Left lung (tissue), 10 donors: ENCODE data around the gene CCDC102A. TPM values are rescaled to one million over a fixed set of nuclear protein-coding genes. Genes with fewer than 3 reads are reported as not detected.

Experiments used
- ATAC-seq: fragments of 200-7000 bp; cut with Tn5 transposase; one replicate; pipeline ENCODE4 v1.9.1; 2020; ENCODE audit warnings: moderate library complexity
- DNase-seq, 4 donors: peaks; one replicate each; pipeline ENCODE4 v3.0.0-alpha.2; 2013 to 2020
- H3K27ac ChIP-seq, 2 donors: fragments of 200-600 bp; sonication (generic) in 1 of 2; one replicate each; pipeline versions ENCODE4 v1.5.0 to v1.8.0; 2020 to 2021
- H3K27me3 ChIP-seq, 2 donors: fragments of 200-600 bp; sonication (generic) in 1 of 2; one replicate each; pipeline versions ENCODE4 v1.5.0 to v1.8.0; 2020 to 2021
- H3K36me3 ChIP-seq, 2 donors: fragments of 200-600 bp; sonication (generic) in 1 of 2; one replicate each; pipeline versions ENCODE4 v1.5.0 to v1.8.0; 2020 to 2021
- H3K4me1 ChIP-seq, 2 donors: fragments of 200-600 bp; one replicate each; pipeline ENCODE4 v1.8.0; 2021
- H3K4me3 ChIP-seq, 2 donors: fragments of 200-600 bp; sonication (generic) in 1 of 2; one replicate each; pipeline versions ENCODE4 v1.5.0 to v1.8.0; 2020 to 2021; ENCODE audit warnings: mild to moderate bottlenecking in 1 of 2
- H3K9me3 ChIP-seq, 2 donors: fragments of 200-600 bp; sonication (generic) in 1 of 2; one replicate each; pipeline versions ENCODE4 v1.5.0 to v1.8.0; 2020 to 2021
- CTCF ChIP-seq, 2 donors: fragments of 200-600 bp; sonication (generic) in 1 of 2; IDR thresholded peaks; one replicate each; pipeline versions ENCODE4 v1.5.0 to v1.8.0; 2021; ENCODE audit warnings: antibody characterized with exemption in 2 of 2
- intact Hi-C, 2 donors: fragments of 100-400 bp; cut with DNase I; formaldehyde crosslinking; loops; one replicate each; pipeline versions ENCODE4 v1.11.2 to v1.14.2; 2022
- polyA plus RNA-seq, 6 donors: library from polyadenylated mRNA; unstranded; fragments of 120-200 nt; gene quantifications; one replicate each; pipeline ENCODE4 v1.2.1, GENCODE V29; 2013; ENCODE audit not compliant: insufficient read length in 6 of 6
- total RNA-seq, 2 donors: library from RNA; stranded (reverse); fragmentation: NEBNext Ultra II Directional; extraction: Animal tissue kit (Norgen Biotek cat#: 25700); gene quantifications; one replicate each; pipeline ENCODE4 v1.2.1, GENCODE V29; 2021
- donor health status: DM: no; HTN: yes; CAD: no.
- donor health status: DM: no; HTN: no; CAD: no.

CCDC102A gene
- total and polyA plus RNA-seq, 8 donors = 5.2 to 18.4 (median 13.0) TPM

- no peak for TF ChIP-seq CTCF (IDR thresholded peaks at IDR 0.05)
- Histone ChIP-seq H3K27ac (peak overlapping the region; percentile 19 to 24), H3K4me3 (peak overlapping the region; percentile 29 to 44), H3K4me1 (peaks cover 43 to 54% of the 10 kb centered on the region in 2 donors), H3K36me3 (peaks cover 0 to 8% of the 10 kb centered on the region in 2 donors), H3K9me3 (no peaks in the 10 kb centered on the region), H3K27me3 (peaks cover 0 to 8% of the 10 kb centered on the region in 2 donors)
- intact Hi-C loops = no loop called here
- ATAC-seq = peak; percentile 12
- peak in 1 of 4 donors; percentile 44 for DNase-seq
Observed at GRCh38 chr16:57479205-57479975, 57.0 kb downstream of the CCDC102A start.

- Histone ChIP-seq H3K9me3 (no peaks in the 10 kb centered on the region), H3K27ac (peak overlapping the region; percentile 19 to 24), H3K27me3 (peaks cover 0 to 8% of the 10 kb centered on the region in 2 donors), H3K4me1 (peaks cover 43 to 54% of the 10 kb centered on the region in 2 donors), H3K4me3 (peak overlapping the region; percentile 29 to 44), H3K36me3 (peaks cover 0 to 16% of the 10 kb centered on the region in 2 donors)
- DNase-seq (no peak), ATAC-seq (no peak)
- no peak for TF ChIP-seq CTCF (IDR thresholded peaks at IDR 0.05)
- intact Hi-C loops = no loop called here
Observed at GRCh38 chr16:57478396-57479204, 57.8 kb downstream of the CCDC102A start.

- Histone ChIP-seq H3K4me3 (no peak overlapping the region), H3K27me3 (peaks cover 0 to 8% of the 10 kb centered on the region in 2 donors), H3K27ac (no peak overlapping the region), H3K36me3 (peaks cover 0 to 24% of the 10 kb centered on the region in 2 donors), H3K4me1 (peaks cover 43 to 54% of the 10 kb centered on the region in 2 donors), H3K9me3 (no peaks in the 10 kb centered on the region)
- no peak for TF ChIP-seq CTCF (IDR thresholded peaks at IDR 0.05)
- DNase-seq = peak in 1 of 4 donors; percentile 51
- intact Hi-C loops = no loop called here
- peak; percentile 45 for ATAC-seq
Observed at GRCh38 chr16:57477531-57478202, 58.7 kb downstream of the CCDC102A start.

- Histone ChIP-seq H3K36me3 (peaks cover 0 to 33% of the 10 kb centered on the region in 2 donors), H3K27me3 (peaks cover 0 to 8% of the 10 kb centered on the region in 2 donors), H3K4me3 (no peak overlapping the region), H3K4me1 (peaks cover 48 to 62% of the 10 kb centered on the region in 2 donors), H3K9me3 (no peaks in the 10 kb centered on the region), H3K27ac (no peak overlapping the region)
- peak; percentile 6 for ATAC-seq
- no peak for DNase-seq
- no peak for TF ChIP-seq CTCF (IDR thresholded peaks at IDR 0.05)
- intact Hi-C loops = no loop called here
Observed at GRCh38 chr16:57476546-57477410, 59.6 kb downstream of the CCDC102A start.
